Activated T-helper 9 cell treated with anti-CD3 and anti-CD28 coated beads, Interleukin-2, amount 50 U/mL, for 16 hours (primary cell): ENCODE results near the gene HIVEP1.
"Not testable (repeated sequence)": the region's sequence is repeated elsewhere in the genome, so short reads cannot be mapped to it uniquely, and the experiment has no call there.

Experiments
- DNase-seq: peaks from one replicate; pipeline ENCODE4 v3.0.0-alpha.2; 2020; ENCODE audit warnings: low read depth

The HIVEP1 gene

DNA sequence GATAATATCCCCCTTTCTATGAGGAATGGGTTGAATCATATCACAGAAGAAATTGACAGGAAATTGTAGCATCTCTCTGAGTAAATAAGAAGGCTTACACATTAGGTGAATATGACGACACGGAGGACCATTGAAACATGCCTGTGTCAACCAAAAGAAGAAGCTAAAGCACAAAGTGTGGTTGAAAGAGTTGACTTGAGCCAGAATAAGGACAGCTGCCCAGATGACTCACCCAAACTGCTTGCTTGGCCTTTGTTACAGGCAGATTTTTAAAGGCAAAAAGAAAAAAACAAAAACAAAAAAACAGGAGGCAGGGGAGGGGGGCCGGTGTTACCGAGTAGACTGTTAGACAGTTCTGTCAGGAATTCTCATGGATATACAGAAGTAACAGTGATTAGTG, 148.2 kb downstream of the HIVEP1 start:
- no peak for DNase-seq

DNA sequence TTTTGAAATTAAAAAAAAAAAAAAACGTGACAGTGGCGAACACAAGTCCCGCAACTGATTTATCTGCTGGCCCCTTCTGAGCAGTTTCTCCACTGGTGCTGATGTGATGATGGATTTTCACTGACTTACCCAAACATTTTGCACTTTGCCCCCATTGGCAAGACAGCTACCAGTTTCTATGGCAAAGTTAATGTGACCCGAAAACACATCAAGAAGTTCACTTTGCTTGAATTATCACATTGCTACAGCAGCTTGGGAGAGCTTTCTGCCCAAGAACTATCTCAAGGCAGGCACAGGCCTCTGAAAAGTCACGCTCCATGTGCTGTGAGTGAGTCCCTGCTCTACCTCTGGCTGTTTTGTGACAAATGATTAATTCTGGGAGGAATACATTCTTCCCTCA, 150.1 kb downstream of the HIVEP1 start:
- DNase-seq: no peak

DNA sequence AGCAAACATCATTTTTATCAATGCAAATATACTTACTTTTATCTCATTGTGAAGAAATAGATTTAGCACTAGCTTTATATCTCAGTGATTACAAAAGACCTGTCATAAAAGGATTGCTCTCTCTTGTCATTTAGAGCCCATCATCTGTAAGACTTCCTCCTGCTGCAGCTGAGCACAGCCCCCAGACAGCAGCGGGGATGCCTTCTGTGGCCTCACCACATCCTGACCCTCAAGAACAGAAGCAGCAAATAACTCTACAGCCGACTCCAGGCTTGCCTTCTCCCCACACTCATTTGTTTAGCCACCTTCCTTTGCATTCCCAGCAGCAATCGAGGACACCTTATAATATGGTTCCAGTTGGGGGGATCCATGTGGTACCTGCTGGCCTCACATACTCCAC, 151.0 kb downstream of the HIVEP1 start:
- DNase-seq: no peak

DNA sequence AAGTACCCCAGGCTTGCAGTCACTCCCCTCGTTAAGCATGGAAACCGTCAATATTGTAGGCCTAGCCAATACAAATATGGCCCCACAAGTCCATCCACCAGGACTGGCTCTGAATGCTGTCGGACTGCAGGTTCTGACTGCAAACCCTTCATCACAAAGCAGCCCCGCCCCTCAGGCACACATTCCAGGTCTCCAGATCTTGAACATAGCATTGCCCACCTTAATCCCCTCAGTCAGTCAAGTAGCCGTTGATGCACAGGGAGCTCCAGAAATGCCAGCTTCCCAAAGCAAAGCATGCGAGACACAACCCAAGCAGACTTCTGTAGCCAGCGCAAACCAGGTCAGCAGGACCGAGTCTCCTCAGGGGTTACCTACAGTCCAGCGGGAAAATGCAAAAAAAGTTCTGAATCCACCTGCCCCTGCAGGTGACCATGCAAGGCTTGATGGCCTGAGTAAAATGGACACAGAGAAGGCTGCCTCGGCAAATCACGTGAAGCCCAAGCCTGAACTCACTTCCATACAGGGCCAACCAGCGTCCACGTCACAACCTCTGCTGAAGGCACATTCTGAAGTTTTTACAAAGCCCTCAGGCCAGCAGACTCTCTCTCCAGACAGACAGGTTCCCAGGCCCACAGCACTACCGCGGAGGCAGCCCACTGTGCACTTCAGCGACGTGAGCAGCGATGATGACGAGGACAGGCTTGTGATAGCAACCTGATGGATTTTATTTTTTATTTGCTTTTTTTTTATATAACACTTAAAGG, 151.8 kb downstream of the HIVEP1 start:
- no peak for DNase-seq

DNA sequence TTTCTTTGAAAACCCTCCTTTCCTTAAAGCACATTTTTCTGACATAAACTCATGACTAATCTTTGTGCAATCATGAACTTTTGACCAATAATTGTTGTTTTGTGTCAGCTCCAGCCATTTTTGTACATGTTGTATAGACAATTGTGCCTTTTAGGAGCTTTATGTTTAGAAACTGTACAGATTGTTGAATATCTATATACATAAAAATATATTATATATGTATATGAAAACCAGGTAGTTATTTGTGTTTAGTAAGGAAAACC, 152.3 kb downstream of the HIVEP1 start:
- no peak for DNase-seq

DNA sequence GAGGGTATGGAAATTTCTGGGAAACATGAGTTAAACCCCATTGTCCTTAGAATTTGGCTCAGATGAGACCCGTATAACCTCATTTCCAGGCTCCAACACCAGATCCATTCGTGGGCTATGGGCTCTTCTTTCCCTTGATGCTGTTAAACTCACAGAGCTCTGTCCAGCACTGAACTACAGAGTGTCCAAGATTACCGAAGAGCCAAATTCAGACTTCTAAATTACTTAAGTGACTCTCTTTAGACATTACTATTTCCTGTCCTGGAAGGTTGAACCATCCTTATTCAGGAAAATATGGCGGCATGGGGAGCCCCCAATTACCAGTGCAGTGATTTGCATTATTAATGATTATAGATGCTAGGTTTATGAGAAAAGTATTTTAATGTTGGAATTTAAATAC, 153.2 kb downstream of the HIVEP1 start:
- no peak for DNase-seq

DNA sequence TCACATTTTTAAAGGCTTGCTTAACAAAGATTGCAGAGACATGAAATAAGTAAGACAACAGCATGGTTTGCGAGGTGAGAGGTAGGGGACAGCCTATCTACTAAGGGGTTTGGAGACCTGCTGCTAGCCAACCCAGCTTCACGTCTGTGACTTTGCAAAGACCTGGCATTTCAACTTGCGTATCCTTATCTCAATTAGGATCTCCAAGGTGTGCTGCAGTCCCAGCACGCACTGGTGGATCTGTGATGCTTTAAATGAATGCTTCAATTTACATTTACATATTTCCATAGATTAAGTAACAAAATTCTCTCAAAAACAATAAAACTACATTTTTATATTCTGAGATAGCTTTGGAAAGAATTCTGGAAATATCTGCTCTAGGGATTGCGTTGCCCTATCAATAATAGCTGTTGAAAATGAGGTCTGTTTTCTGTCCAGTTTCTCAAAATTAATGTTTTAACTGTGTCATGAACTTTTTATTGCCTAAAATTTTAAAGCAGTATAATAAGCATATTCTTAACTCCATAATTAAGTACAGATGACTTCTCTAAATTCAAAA, 153.7 kb downstream of the HIVEP1 start:
- DNase-seq: no peak

DNA sequence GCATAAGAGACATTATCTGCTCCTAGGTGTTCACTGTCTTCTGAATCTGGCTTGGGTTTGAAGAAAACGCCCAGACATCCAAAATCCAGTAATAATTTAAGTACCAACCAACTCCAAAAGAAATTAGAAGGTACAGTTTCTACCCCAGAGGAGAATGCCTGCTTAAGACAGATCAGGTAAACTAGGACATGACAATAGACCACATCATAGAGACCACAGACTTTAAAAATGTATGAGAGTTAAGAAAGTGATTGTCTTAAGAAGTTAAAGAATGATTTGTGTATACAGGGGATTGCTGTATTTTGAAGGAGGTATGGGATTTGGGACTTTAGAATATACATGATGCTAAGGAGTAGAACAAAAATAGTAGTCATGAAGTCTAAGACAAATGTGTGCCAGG, 157.3 kb downstream of the HIVEP1 start:
- DNase-seq: no peak

DNA sequence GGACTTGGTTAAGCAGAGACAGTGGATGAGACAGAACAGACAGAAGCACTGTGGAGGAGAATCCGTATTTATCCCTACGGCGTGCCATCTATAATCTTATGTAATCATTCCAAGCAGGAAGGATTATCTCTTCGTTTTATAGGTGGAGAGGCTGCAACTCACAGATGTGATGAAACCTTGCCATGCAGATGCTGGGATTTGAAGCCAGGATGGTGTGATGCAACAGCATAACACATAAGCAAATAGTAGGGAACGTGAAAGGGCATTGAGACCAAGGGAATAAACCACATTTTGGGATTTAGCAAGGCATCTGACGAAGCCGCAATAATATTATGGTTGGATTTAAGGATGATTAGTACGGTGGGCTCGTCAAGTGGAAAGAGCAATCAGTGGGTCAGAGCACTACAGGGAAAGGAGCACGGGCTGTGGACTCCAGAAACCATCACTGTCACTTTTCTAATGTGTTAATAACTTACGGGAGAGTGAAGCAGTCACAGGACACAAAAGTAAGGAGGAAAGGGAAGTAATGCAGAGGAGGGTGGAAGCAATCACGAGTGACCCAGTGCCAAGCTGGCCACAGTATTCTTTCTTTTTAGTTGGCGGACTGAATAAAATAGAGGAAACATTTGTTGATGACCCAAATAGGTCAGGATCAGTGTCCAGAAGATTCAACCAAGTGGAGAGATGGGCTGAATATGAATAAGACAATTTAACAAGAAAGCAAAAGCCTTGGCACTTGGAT, 158.4 kb downstream of the HIVEP1 start:
- DNase-seq: no peak

DNA sequence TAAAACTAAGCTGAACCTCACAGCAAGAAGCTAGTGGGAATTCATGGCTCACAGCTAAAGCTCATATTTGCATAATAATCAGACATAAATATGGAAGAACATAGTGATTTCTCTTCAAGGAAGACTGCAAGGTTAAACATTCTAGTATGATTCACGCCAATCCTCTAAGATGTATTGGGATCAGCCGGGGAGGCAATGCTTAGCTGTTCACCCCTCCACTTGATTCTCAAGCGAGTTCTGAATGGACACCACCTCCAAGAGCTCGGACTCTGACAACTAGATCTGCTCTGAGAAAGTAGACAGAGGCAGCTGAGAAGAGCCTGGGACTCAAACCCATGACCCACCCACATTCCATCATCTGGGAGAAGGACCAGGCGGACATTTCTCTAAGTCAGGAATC, 159.6 kb downstream of the HIVEP1 start:
- DNase-seq: no peak

DNA sequence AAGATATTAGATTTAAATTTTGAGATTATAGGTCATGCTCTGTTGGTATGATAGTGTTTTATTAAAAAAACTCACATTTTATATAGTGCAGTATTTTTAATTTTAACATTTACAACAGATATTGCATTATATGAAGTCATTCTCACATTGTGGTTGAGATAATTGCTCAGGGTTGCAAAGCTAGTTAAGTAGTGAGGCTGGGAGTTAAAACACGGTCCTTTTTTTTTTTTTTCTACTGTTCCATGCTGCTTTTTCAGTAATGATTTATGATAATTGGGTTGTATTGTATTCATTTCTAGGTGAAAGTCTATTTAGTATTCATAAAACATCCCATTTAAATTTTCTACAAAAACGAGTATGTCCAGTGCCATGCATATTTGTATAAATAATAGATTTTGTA, 160.5 kb downstream of the HIVEP1 start:
- DNase-seq: no peak

DNA sequence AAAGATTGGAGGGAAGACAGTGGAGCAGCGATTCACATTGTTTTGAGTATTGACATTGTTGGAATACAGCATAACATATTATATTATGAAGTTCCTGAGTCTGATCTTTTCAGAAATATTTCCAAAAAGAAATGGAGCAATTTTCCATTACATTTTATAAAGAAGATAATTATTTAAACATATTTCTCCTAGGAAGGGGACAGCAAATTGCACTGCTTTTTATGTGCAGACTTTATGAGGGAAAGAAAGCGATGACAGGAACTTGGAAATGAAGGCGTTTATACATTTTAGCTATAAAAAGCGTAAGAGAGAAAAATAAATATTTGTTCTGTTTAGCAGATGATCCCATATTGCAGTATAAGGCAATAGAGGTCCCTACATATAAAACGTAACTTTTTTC, 161.1 kb downstream of the HIVEP1 start:
- no peak for DNase-seq

DNA sequence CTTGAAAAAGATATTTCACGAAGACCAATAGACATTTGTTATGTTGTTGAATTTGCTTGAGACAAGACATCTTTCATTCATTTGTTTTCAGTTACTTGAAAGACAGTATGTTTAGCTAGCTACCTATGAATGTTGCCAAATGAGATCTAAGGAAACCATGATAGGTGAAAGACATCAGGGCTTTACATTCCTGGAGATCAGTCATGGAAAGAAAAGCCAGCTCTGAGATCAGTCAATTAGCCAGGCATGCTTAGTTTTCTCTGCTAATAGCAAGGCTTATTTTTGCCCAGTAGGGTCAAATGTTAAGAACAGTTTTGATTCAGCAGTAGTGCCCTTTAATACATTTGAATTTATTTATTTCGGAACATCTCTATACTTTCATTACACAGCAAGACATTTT, 161.5 kb downstream of the HIVEP1 start:
- DNase-seq: no peak

DNA sequence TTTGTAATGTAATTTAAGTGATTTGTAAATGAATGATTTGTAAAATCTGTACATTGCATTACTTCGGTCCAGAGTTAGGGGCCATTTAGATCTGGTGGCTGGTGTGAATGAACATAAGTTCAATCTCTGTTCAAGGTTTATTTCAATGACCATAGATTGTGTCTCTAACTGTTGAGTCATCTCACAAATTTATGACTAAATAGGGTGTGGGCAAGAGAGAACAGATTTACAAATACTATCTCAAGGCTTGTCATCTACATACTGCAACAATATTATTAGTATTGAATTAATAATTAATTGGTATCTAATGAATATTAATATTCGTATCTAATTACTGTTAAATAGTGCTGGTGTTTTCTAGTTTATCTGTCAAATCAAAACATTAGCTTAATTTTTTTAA, 162.8 kb downstream of the HIVEP1 start:
- no peak for DNase-seq

DNA sequence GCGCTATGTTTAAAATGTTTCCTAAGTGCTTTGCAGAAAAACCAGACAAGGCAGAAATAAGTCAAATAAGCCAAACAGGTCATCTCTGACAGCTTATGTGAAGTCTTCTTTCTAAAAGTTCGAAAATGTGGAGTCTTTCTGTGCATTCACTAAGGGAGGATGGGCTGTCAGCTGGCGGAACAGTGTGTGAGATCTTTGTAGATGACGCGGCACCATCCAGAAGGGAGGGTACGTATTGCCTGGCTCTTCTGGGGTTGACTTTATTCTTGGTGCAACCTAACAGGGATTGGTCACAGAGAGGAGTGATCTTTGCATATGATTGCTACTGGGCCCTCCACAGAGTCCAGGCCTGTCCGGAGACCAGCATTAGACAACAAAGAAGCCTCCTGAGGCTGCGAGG, 163.5 kb downstream of the HIVEP1 start:
- DNase-seq: no peak

DNA sequence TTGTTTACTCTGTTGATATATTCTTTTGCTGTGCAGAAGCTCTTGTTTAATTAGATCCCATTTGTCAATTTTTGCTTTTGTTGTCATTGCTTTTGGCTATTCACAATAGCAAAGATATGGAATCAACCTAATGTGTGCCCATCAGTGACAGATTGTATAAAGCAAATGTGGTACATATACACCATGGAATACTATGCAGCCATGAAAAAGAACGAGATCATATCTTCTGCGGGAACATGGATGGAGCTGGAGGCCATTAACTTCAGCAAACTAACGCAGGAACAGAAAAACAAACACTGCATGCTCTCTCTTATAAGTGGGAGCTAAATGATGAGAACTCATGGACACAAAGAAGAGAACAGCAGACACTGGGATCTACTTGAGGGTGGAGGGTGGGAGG, 164.7 kb downstream of the HIVEP1 start:
- DNase-seq: not testable (repeated sequence)

DNA sequence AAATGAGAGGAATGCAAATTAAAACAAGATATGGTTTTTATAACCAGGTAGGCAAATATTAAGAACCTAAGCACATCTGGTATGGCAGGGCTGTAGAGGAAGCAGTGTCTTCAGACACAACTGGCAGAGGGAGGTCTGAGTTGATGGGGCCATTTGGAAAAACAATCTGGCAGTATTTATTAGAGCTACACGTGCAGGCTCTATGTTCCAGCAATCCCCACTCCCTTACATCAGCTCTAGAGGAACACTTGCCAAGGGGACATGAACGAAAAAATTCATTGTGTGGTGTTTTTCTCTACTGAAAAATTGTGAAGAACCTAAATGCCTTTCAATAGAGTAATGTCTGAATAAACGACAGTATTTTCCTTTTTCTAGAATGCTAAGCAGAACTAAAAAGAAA, 166.4 kb downstream of the HIVEP1 start:
- no peak for DNase-seq

DNA sequence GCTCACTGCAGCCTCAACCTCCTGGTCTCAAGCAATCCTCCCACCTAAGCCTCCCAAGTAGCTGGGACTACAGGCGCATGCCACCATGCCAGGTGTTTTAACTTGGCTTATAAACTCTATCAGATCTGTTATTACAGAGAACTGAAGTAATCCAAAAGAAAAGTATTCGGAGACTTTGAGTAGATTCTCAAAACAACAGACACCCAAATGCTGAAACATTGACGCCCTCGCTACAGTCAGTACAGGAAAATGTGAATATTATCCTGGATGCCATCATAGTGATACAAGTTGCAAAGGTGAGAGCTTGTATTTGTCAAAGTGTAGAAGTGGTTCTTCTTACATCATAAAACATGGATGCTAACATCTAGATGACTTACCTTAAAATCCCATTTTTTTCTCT, 169.4 kb downstream of the HIVEP1 start:
- no peak for DNase-seq

DNA sequence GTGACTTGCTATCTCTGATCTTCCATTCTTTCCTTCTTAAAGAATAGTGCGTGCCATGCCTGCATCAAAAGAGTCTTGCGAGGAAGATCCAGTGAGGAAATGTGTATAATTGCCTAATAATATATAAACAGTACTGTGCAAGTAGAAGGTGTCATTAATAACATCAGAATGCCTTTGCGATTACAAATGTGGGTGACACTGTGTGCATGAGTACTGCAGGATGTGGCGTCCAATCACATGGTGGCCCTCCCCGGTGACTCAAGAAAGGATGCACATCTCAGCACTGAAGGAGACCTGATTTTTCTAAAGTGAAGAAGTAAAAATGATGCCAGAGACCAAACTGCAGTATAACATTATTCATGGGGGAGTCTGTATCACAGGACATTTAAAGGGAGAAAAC, 170.6 kb downstream of the HIVEP1 start:
- DNase-seq: no peak

DNA sequence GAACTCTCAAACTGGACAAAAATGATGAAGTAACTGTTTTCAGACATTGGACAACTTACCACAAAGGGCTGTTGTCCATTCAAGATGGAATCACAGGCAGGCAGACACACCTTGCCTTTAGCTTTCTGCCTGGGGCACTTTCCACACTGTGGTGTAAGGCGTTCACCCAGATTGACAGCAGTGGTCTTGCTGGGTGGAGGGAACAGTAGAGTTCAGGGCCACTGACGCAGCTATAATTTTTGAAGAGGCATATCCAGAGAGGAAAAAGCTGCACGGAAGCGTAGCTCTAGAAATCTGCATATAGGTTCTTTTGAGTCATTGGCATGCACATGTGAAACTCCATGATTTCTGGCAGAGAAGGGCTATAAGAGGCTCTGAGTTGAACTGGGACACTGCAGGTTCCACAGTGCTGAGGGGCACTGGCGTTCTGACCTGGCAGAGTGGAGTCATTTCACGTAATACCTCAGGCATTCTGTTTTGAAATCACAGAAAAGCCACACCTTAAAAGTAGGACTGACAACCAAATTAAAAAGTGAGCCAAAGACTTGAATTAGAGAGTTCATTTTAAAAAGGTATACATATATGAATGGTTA, 173.1 kb downstream of the HIVEP1 start:
- DNase-seq: no peak

DNA sequence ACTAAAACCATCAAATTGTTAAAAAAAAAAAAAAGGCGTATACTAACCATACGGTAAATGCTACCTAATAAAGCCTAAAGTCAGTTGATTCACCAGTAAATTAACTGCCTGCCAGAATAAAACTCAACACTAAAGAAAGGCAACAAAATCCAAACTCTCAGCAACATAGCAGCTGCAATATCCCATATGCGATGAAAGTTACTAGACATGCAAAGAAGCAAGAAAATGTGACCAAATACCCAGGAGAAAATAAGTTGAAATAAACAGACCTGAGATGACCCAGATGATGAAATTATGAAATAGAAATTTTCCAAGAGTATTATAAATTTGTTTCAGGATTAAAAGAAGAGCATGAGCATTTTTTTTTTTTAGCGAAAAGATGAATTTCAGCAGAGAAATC, 174.4 kb downstream of the HIVEP1 start:
- DNase-seq: no peak

DNA sequence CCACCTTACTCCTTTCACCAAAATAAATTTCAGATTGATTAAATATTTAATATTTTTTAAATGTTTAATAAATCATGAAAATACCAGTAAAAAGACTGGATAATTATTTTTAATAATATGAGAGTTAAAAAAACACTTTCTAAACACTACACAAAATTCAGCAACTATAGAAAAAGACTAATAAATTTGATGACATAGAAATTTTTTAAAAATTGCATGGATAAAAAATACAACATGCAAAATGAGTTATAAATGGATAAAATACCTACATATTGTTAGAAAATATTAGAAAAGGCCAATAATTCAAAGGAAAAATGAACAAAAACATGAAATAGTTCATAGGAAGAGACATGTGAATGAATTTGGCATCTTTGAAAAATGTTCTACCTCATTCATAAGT, 177.0 kb downstream of the HIVEP1 start:
- no peak for DNase-seq

DNA sequence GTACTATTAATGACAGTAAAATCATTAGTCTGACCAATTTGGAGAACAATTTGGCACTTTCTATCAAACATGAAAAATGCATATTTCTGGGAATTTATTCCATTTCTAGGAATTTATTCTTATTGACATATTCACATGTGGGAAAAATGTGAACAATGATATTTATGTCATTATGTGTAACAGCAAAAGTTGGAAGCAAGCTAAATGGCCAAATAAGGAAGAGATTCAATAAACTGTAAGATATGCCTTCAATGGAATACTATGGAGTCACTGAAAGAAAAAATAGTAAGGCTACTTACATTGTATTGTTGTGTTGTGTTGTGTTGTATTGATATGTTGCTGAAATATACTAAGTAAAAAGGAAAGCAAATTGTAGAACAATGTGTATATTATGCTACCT, 177.5 kb downstream of the HIVEP1 start:
- no peak for DNase-seq

DNA sequence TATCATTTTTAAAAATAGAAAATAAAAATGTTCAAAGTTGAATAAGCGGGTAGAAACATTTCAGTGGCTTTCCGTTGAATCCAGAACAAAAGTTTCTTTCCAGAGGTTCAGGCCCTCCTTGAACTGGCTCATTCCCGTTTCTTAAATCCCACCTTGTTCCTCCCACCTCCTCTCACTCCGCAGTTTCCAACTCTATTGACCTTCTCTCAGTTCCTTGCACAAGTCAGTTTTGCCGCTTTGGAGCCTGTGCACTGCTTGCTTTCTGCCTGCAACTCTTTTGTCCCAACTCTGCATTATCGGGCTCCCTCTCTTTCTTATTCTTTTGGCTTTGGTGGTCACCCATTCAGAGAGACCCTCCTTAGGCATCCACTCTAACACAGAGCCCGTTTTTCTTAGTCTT, 178.1 kb downstream of the HIVEP1 start:
- DNase-seq: no peak
